ENCODE measurements around the gene SPATA21.

DNA sequence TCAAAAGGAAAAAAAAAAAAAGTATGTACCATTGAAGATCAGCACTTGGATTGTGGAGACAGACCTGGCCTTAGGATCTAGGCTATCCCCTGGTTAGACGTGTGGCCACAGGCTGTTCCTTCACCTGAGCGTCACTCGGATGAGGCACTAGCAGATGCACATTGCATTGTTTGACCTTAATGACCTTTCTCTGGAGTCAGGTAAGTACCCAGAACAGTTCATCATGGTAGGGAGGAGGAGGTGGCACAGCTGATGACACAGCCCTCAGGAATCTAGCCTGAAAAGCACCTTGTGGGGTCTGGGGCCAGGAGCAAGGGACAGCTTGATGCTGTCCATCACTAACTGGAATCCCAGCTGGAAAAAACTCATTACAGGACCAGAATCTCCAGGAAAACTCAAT, 24.5 kb upstream of the SPATA21 start:
- TF ChIP-seq, protein P1, sequence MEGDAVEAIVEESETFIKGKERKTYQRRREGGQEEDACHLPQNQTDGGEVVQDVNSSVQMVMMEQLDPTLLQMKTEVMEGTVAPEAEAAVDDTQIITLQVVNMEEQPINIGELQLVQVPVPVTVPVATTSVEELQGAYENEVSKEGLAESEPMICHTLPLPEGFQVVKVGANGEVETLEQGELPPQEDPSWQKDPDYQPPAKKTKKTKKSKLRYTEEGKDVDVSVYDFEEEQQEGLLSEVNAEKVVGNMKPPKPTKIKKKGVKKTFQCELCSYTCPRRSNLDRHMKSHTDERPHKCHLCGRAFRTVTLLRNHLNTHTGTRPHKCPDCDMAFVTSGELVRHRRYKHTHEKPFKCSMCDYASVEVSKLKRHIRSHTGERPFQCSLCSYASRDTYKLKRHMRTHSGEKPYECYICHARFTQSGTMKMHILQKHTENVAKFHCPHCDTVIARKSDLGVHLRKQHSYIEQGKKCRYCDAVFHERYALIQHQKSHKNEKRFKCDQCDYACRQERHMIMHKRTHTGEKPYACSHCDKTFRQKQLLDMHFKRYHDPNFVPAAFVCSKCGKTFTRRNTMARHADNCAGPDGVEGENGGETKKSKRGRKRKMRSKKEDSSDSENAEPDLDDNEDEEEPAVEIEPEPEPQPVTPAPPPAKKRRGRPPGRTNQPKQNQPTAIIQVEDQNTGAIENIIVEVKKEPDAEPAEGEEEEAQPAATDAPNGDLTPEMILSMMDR (conservative IDR thresholded peaks at IDR 0.05; ENCODE audit: low read depth, low read length), result no peak
- TF ChIP-seq EZH2phosphoT487 (IDR thresholded peaks at IDR 0.05; ENCODE audit: borderline replicate concordance, low read length) (no peak), EZH2 (IDR thresholded peaks at IDR 0.05; ENCODE audit: low read length, unreplicated experiment) (no peak)

Data from PC-3 (cell line).